C1 segment of cervical spinal cord (tissue), 14 donors: ENCODE measurements around the gene ZBTB22.
A peak's percentile ranks its signal among the peaks of the same experiment; 100 is the strongest.

ENCODE experiments used
- DNase-seq, 14 donors: peaks; one replicate each; lab custom pipeline; 2025; lab: John Stamatoyannopoulos, UW

ZBTB22 gene

GRCh38 chr6:33330736-33331135 is 13.2 kb upstream of the ZBTB22 start:
- no peak for DNase-seq

GRCh38 chr6:33329058-33329457 is 11.5 kb upstream of the ZBTB22 start:
- DNase-seq = no peak

DNA sequence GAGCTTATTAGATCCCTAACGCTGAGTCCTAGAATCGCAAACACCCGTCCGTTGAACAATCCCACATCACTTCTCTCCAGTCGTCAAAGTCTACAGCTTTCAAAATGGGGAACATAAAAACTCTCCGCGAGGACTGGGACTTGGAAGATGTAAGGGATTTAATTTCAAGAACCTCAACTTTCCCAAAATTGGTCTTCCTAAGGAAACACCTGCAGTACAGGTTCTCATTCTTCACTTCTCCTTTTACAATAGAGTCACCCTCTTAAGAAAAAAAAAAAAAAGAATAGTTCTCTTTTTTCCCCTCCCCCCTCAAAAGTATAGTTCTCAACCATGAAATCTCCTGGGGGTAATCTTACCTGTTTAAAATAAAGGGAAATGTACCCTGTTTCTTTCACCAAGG is 6.6 kb upstream of the ZBTB22 start:
- DNase-seq = no peak

GRCh38 chr6:33323623-33323948 is 6.0 kb upstream of the ZBTB22 start:
- no peak for DNase-seq

- DNase-seq = no peak
These were observed 3.7 kb upstream of the ZBTB22 start for GRCh38 chr6:33321227-33321626.

DNA sequence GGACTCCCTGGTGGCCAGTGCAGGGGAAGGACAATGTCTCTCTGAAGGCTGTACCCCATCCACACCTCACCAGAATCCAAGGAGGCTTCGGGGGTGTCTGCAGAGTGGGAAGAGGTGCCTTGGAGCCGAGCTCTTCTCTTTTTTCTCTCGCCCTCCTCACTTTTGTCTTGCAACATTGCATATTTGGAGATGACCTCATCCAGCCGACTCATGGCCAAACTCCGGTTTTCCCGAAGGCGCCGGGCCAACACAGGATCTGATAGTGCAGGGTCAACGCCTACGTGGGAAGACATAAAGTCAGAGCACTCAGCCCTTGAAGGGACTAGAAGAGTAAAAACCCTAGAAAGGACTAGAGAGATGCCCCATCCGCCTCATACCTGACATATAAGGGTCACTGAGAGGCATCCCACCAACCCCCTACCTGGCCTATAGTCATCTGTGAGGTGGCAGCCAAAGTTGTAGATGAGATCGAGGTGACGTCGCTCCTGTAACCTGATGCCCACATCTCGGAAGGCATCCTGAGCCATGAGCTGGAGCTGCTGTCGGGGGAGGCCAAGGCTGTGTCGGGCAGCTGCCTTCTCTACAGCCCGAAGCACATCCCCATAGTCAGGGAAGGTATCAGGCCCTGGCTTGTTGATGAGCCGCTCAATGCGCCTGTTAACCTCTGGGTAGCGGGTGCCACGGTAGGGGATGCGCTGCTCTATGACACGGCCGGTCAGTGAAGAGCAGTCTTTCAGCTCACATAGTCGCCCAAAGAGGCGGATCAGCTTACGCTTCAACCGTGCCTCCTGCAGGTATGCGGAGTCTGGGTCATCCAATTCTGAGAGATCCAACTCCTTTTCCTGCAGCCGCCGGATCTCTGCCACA is 3.0 kb upstream of the ZBTB22 start:
- no peak for DNase-seq

DNA sequence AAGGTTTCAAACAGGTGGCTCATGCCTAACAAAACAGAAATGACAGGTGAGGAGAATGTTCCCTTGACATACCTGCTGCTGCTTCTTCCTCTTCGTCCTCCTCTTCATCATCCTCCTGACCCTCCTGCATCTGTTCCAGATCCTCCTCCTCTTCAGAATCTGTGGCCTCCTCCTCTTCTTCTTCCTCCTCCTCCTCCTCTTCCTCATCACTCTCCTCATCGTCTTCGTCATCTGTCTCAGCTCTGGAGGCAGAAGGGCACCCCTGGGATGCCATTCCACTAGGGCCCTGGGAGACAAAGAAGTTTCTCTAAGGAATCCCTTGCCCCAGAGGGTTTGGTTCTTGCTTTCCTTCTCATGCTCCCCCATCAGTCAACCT is 2.4 kb upstream of the ZBTB22 start:
- DNase-seq = no peak

GRCh38 chr6:33318426-33319073 is 1.0 kb upstream of the ZBTB22 start:
- no peak for DNase-seq

GRCh38 chr6:33317419-33317668 is 200 bp downstream of the ZBTB22 start:
- DNase-seq = peak in 1 of 14 donors; percentile 66

DNA sequence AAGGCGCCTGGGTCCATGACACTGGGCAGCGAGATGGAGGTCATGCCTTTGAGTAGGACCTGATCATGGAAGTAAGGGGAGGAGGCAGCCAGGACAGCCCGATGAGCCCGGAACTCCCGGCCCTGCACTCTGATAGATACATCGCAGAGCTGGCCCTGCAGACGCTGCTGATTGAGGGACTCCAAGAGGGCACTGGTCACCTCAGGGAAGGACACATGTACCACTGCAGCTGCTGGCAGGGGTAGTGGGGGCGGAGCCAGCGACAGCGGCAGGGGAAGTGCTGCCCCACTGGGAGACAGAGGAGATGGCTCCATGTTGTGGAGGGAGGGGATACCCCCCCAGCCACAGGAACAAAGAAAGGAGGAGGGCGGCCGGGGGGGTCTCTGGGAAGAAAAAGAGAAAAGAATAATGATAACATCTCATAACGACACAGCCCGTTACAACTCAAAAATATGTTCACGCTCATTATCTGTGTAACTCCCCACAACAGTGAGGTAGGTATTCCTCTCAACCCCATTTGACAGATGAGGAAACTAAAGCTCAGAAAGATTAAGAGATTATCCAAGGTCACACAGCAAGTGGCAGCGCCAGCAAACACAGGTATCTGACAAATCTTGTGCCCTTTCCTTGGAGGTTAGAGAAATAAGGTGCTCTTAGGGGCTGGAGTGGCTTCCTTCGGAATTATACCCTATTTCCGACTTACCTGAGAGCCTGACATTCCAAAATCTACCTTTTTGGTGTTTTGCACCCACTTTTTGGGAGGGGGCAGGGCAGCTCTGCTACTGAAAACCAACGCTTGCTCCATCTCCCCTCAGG is 733 bp downstream of the ZBTB22 start:
- no peak for DNase-seq

GRCh38 chr6:33315793-33316602 is 1.5 kb downstream of the ZBTB22 start:
- no peak for DNase-seq

DNA sequence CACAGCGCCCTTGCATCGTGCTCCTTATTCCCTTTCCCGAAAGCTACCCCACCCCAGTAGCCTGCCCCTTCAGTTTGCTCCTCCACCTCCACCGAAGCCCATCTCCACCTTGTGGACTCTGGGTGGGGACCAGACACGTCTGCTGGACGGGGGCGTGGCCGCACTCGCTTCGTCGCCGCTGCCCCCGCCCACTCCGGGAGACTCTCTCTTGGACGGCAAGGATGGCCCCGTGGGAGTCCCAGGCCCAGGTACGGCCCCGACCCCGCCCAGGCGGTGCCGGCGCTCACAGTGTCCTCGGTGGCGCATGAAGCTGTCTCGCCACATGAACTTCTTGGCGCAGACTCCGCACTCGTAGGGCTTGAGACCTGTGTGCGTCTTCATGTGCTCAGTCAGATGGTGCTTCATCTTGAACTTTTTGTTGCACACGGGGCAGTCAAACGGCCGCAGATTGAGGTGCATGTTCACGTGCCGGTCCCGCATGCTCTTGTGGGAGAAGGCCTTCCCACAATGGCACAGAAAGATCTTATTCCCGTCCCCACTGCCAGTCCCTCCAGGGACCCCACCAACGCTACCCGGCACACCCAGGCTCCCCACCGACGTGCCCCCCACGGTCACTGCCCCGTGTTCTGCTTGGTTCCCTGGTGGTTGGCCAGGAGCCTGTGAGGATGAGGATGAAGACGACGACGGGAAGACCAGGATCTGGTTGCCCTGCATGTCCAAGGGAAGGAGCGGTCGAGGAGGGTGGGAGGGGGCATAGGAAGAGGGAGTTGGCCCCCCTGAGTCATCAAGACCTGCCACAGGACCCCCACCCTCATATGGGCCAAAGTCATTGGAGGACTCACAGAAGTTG is 2.4 kb downstream of the ZBTB22 start:
- peak in 1 of 14 donors; percentile 11 for DNase-seq

DNA sequence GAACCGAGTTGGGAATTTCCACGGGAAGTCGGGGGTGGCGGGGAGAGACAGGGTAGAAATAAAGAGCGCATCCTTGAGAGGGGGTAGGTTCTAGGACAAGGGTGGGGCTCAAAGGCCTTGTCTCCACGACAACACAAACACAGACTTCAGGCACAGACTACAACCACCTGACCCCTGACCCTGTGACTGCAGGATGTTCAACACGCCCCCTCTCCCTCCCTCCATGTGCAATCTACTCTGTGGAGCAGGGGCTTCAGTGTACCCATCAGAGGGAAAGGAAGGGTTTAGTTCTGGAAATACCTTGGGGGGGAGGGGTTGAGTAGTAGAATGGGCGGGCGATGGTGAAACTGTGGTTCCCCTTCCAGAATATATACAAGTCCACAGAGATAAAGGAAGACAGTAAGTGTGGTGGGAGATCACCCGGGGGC is 3.0 kb downstream of the ZBTB22 start:
- peak in 10 of 14 donors; percentile 13 to 50 (median 40) for DNase-seq

DNA sequence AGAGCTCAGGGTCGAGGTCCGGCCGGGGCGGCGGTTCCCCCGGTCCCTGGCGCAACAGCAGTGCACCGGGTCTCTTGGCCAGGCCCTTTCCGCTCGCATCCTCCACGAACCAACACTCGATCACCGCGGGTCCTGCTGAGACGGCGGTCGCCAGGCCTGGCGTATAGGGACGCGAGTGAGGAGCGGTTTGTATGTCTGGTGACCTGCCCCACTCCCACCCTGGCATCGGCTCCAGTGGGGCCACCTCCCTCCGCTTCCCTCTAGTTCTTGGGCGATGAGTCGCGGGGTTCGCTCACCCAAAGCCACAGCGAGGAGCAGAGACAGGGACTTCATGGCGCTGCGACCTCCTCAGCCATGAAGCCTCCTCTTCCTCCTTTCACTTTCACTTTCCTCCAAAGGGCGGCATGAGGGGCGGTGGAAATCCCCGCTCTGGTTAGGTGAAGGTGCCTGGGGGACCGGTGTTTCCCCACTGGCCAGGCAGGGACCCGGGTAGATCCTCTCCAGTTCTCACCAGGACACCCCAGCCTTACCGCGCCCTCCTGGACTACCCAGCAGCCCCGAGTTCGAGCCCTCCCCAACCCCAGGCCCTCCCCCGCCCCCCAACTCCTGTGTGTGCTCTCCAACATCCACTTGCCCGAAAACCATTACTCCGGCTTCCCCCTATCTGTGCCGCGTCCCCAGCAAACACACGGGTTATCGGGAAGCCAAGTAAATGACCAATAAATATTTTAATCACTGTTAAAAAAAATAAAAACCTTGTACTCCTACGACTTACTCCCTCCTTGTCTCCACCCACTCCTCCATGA is 3.6 kb downstream of the ZBTB22 start, which contains the start of gene TAPBP:
TAPBP (minus strand) TSS at position 370 of the 806 bp plus-strand sequence; CDS start at position 333, 37 bp downstream.
- peak in 12 of 14 donors; percentile 26 to 78 (median 59) for DNase-seq

- peak in 8 of 14 donors; percentile 26 to 63 (median 58) for DNase-seq
These were observed 4.3 kb downstream of the ZBTB22 start for GRCh38 chr6:33313105-33313708.

DNA sequence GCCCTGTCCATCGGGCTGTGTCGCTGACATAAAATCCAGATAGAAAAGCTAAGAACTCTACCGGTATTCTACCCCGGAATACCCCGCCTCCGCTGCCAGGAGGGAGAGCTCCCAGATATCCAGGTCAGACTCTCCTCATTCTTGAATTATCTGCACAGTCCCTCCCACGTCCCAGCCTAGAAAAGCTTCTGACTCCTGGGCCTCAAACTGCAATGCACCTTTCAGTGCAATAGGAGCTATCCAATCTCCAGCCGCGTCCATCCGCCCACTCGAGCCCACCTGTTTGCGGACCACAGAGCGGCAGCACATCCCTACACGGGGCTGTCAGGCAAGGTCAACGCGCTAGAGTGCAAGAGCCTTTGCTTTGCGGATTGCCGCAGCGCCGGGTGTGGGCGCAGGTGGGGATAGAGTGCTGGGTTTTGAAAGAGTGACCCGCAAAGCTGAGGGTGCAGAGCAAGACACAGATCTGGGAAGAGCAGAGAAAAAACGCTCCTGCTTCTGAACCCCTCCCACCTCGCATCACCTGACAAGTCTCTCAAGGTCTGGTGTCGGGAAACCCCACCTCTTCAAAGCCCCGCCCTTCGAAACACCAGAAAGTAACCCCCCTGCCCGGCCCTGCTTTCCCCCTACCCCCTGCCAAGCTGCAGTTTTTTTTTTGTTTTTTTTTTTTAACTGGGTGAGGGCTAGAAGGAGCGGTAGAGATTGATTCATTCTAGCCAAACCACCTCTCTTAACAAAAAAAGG is 5.0 kb downstream of the ZBTB22 start:
- peak in 10 of 14 donors; percentile 19 to 89 (median 32) for DNase-seq

GRCh38 chr6:33306356-33306755 is 11.2 kb downstream of the ZBTB22 start:
- no peak for DNase-seq

- no peak for DNase-seq
These were observed 12.5 kb downstream of the ZBTB22 start for GRCh38 chr6:33305052-33305451.

DNA sequence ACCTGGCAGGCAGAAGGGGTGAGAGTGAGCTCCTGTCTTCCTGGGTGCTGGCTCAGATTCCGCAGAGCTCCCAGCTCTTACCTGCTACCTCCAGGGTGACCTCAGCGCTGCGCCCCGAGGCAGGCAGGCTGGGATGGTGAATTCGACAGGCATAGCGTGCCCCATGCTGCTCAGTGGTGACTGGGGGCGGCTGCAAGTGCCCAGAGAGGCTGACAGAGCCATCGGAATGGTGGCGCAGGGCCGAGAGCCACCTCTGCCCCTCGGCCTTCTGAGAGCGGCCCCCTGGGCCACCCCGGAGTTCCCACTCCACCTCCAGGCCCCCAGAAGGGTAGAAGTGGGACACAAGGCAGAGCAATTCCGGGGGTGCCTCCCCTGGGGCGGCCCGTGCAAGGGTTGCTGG is 13.3 kb downstream of the ZBTB22 start:
- no peak for DNase-seq
